Ishikawa (cell line): ENCODE results near the gene RNFT2.

Source experiments
- CEBPB ChIP-seq: IDR thresholded peaks from 2 replicates; pipeline ENCODE4 v1.6.1; 2012
- CREB1 ChIP-seq: IDR thresholded peaks from 2 replicates; pipeline ENCODE4 v1.6.1; 2012; ENCODE audit warnings: low read depth
- EGR1 ChIP-seq: IDR thresholded peaks from 2 replicates; pipeline ENCODE4 v1.6.1; 2012
- EP300 ChIP-seq: IDR thresholded peaks from 2 replicates; pipeline ENCODE4 v1.6.1; 2012; ENCODE audit warnings: borderline replicate concordance
- FOXM1 ChIP-seq: IDR thresholded peaks from 2 replicates; pipeline ENCODE4 v1.6.1; 2012; ENCODE audit warnings: low read depth, borderline replicate concordance
- MAX ChIP-seq: IDR thresholded peaks from 2 replicates; pipeline ENCODE4 v1.6.1; 2012
- NFIC ChIP-seq: IDR thresholded peaks from 2 replicates; pipeline ENCODE4 v1.6.1; 2012
- RAD21 ChIP-seq: IDR thresholded peaks from 2 replicates; pipeline ENCODE4 v1.6.1; 2012; ENCODE audit warnings: low read depth
- REST ChIP-seq: IDR thresholded peaks from 2 replicates; pipeline ENCODE4 v1.6.1; 2012; ENCODE audit warnings: low read depth, mild to moderate bottlenecking
- TAF1 ChIP-seq: IDR thresholded peaks from 2 replicates; pipeline ENCODE4 v1.6.1; 2012; ENCODE audit warnings: low read depth, mild to moderate bottlenecking
- TCF12 ChIP-seq: IDR thresholded peaks from 2 replicates; pipeline ENCODE4 v1.6.1; 2012; ENCODE audit warnings: low read depth
- TEAD4 ChIP-seq: IDR thresholded peaks from 2 replicates; pipeline ENCODE4 v1.6.1; 2012
- USF1 ChIP-seq: IDR thresholded peaks from 2 replicates; pipeline ENCODE4 v1.6.1; 2012
- YY1 ChIP-seq: IDR thresholded peaks from 2 replicates; pipeline ENCODE4 v1.6.1; 2012; ENCODE audit warnings: low read depth
- ZBTB7A ChIP-seq: IDR thresholded peaks from 2 replicates; pipeline ENCODE4 v1.6.1; 2012; ENCODE audit warnings: low read depth

RNFT2 gene

GRCh38 chr12:116735951-116736599, 2.0 kb upstream of the RNFT2 start:
- TF ChIP-seq TAF1, result no peak
- TF ChIP-seq ZBTB7A, result no peak
- TF ChIP-seq TCF12, result no peak
- no peak for TF ChIP-seq RAD21
- TF ChIP-seq REST, result no peak

GRCh38 chr12:116736962-116737773, 947 bp upstream of the RNFT2 start:
- TF ChIP-seq YY1, result no peak
- no peak for TF ChIP-seq TAF1
- no peak for TF ChIP-seq EP300
- no peak for TF ChIP-seq USF1
- TF ChIP-seq EGR1, result no peak
- no peak for TF ChIP-seq TCF12
- TF ChIP-seq NFIC, result no peak
- no peak for TF ChIP-seq ZBTB7A
- TF ChIP-seq REST, result no peak
- no peak for TF ChIP-seq TEAD4
- TF ChIP-seq FOXM1, result no peak

GRCh38 chr12:116739381-116739887, 1.3 kb downstream of the RNFT2 start:
- TF ChIP-seq YY1 (no peak), USF1 (no peak), MAX (no peak), TCF12 (no peak), FOXM1 (no peak), REST (no peak), EP300 (no peak), RAD21 (no peak), CREB1 (no peak), CEBPB (no peak), TAF1 (no peak), ZBTB7A (no peak), EGR1 (no peak), TEAD4 (no peak), NFIC (no peak)

GRCh38 chr12:116744766-116745165, 6.7 kb downstream of the RNFT2 start:
- no peak for TF ChIP-seq USF1
- TF ChIP-seq ZBTB7A, result no peak
- no peak for TF ChIP-seq MAX
- no peak for TF ChIP-seq NFIC
- TF ChIP-seq EP300, result no peak
- no peak for TF ChIP-seq TEAD4
- TF ChIP-seq FOXM1, result no peak
- TF ChIP-seq TAF1, result no peak
- no peak for TF ChIP-seq RAD21
- TF ChIP-seq TCF12, result no peak
- no peak for TF ChIP-seq EGR1
- TF ChIP-seq YY1, result no peak
- no peak for TF ChIP-seq CEBPB
- no peak for TF ChIP-seq CREB1
